Measurements from ENCODE around the gene ANKLE1. TPM values are rescaled to one million over a fixed set of nuclear protein-coding genes. Genes with fewer than 3 reads are reported as not detected.
A peak's percentile ranks its signal among the peaks of the same experiment; 100 is the strongest.

ANKLE1 gene
- total RNA-seq, 1 experiment from 2014 or later = 9.1 TPM

GRCh38 chr19:17328517-17329365 is 47.0 kb downstream of the ANKLE1 start (continued):
- TF ChIP-seq STAT6 (CRISPR knock-in tag; conservative IDR thresholded peaks at IDR 0.05; ENCODE audit: low read depth) = no peak
- TF ChIP-seq RORB (CRISPR knock-in tag; IDR thresholded peaks at IDR 0.05) = no peak
- TF ChIP-seq MYBL2 (CRISPR knock-in tag; IDR thresholded peaks at IDR 0.05) = peak; percentile 36; the same call in 1 of the 2 replicates
- TF ChIP-seq TP53 (CRISPR knock-in tag; IDR thresholded peaks at IDR 0.05) = peak; percentile 87; the same call in 1 of the 2 replicates
- no peak for TF ChIP-seq ZNF416 (CRISPR knock-in tag; IDR thresholded peaks at IDR 0.05)
- TF ChIP-seq TCF7 (CRISPR knock-in tag; IDR thresholded peaks at IDR 0.05; ENCODE audit: low read depth) = peak; percentile 77
- no peak for TF ChIP-seq GTF2I (CRISPR knock-in tag; conservative IDR thresholded peaks at IDR 0.05)
- no peak for TF ChIP-seq ZNF512 (CRISPR knock-in tag; IDR thresholded peaks at IDR 0.05; ENCODE audit: borderline replicate concordance)
- TF ChIP-seq ATF3 (CRISPR knock-in tag; conservative IDR thresholded peaks at IDR 0.05) = no peak
- TF ChIP-seq ZBTB43 (CRISPR knock-in tag; IDR thresholded peaks at IDR 0.05) = peak; percentile 70; the same call in 1 of the 2 replicates
- 0 out of 2 replicates have a peak, but pooled peaks have one; percentile 28 for TF ChIP-seq SMAD3 (CRISPR knock-in tag; IDR thresholded peaks at IDR 0.05; ENCODE audit: borderline replicate concordance)
- TF ChIP-seq ZNF532 (CRISPR knock-in tag; IDR thresholded peaks at IDR 0.05; ENCODE audit: borderline replicate concordance) = 0 out of 2 replicates have a peak, but pooled peaks have one; percentile 29
- TF ChIP-seq ZNF281 (CRISPR knock-in tag; IDR thresholded peaks at IDR 0.05) = peak; percentile 74; the same call in 1 of the 2 replicates
- no peak for TF ChIP-seq ATF6 (CRISPR knock-in tag; IDR thresholded peaks at IDR 0.05)
- no peak for TF ChIP-seq SMAD4 (CRISPR knock-in tag; IDR thresholded peaks at IDR 0.05)
- peak; percentile 84; the same call in 1 of the 2 replicates for TF ChIP-seq NFE2L1 (CRISPR knock-in tag; IDR thresholded peaks at IDR 0.05)
- no peak for TF ChIP-seq ZNF423 (CRISPR knock-in tag; IDR thresholded peaks at IDR 0.05)
- peak; percentile 71; the same call in 1 of the 2 replicates for TF ChIP-seq CREB1 (CRISPR knock-in tag; IDR thresholded peaks at IDR 0.05)
- no peak for TF ChIP-seq IRF1 (CRISPR knock-in tag; IDR thresholded peaks at IDR 0.05)
- TF ChIP-seq USF1 (CRISPR knock-in tag; IDR thresholded peaks at IDR 0.05) = no peak; the same call in 1 of the 2 replicates
- peak; percentile 95 for TF ChIP-seq ZNF263 (CRISPR knock-in tag; IDR thresholded peaks at IDR 0.05; ENCODE audit: low read depth)

Measured in WTC11 (cell line).